GM20431 (cell line): ENCODE measurements around the gene CHPF2.

ENCODE experiments used
- in situ Hi-C: fragments of 300-500 bp; cut with MseI, MboI; formaldehyde crosslinking; loops from one replicate; pipeline ENCODE4 v1.15.0; 2020; ENCODE audit warnings: low sequenced_read_pairs; ENCODE audit not compliant: unreplicated experiment

CHPF2 gene

DNA sequence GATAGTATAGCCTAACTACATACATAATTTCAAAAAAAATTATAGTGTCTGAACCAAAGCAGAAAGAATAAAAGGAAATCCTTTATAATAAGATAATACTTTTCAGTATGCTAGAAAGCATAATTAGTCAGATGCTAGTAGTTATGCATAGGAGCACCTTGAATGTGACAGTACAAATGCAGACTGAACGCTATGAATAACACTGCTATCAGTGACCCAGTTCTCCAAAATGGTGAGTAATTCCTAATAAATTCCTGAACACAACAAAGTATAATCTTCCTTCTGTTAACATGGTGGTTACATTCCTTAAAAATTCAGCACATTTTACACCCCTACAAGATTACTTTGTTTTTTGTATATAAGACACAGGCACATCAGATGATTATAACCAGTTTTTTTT lies 1.2 kb upstream of the CHPF2 start:
- in situ Hi-C loops = no loop called here

DNA sequence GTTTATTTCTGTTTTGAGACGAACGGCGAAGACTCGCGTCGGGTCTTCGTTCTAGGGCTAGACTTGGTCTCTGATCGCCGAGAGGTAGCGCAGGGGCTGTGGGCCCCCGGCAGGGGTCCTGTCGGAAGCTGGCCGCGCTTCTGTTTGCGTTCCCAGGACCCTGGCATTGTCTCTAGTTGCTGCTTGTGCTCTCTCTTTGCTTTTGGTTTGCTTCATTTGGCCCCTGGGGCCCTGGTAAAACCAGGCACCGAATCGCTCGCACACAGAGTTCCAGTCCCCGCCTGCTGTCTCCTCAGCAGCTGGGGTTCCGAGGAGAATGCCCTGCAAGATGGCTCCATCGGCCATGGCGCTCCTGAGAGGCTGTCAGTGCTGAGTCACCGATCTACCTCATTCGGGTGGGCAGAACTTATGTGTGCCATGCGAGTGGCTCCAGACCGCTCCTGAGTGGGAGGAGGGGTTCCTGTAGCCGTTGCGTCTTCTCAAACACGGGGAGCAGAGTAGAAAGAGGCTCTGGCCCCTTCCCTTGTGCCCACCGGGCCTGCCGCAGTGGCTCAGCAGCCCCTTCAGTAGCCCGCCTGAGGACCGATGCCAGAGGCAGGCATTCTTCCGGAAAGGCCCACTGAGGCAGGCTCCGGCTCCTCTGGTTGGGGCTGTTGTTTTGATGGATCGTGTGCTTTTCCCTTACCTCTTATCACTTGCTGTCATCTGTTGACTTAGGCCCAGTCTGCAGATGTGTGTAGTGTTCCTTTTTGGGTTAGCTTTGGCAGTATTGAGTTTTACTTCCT lies 826 bp downstream of the CHPF2 start:
- in situ Hi-C loops = no loop called here

DNA sequence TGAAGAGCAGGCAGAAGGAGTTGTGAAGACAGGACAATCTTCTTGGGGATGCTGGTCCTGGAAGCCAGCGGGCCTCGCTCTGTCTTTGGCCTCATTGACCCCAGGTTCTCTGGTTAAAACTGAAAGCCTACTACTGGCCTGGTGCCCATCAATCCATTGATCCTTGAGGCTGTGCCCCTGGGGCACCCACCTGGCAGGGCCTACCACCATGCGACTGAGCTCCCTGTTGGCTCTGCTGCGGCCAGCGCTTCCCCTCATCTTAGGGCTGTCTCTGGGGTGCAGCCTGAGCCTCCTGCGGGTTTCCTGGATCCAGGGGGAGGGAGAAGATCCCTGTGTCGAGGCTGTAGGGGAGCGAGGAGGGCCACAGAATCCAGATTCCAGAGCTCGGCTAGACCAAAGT lies 1.5 kb downstream of the CHPF2 start:
- in situ Hi-C loops = no loop called here

DNA sequence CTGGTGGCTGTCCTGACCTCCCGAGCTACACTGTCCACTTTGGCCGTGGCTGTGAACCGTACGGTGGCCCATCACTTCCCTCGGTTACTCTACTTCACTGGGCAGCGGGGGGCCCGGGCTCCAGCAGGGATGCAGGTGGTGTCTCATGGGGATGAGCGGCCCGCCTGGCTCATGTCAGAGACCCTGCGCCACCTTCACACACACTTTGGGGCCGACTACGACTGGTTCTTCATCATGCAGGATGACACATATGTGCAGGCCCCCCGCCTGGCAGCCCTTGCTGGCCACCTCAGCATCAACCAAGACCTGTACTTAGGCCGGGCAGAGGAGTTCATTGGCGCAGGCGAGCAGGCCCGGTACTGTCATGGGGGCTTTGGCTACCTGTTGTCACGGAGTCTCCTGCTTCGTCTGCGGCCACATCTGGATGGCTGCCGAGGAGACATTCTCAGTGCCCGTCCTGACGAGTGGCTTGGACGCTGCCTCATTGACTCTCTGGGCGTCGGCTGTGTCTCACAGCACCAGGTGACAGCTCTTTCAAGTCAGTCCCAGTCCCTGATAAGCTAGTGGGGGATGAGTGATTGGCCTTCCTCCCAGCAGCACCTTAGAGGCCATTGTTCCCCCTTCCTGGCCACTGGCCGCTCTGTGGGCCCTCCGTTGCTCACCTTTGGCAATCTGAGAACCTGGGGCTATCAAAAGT lies 3.0 kb downstream of the CHPF2 start:
- in situ Hi-C loops = no loop called here

DNA sequence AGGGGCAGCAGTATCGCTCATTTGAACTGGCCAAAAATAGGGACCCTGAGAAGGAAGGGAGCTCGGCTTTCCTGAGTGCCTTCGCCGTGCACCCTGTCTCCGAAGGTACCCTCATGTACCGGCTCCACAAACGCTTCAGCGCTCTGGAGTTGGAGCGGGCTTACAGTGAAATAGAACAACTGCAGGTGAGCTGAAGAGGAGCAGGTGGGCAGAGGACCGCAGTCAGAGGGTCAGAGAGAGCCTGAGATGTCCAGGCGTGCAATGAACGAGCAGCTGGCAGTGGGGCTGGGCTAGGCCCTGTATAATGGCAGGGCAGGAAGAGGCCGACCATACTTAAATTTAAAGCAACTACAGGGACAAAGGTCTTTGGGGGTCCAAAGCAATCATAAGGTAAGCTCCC lies 4.1 kb downstream of the CHPF2 start:
- in situ Hi-C loops = no loop called here

DNA sequence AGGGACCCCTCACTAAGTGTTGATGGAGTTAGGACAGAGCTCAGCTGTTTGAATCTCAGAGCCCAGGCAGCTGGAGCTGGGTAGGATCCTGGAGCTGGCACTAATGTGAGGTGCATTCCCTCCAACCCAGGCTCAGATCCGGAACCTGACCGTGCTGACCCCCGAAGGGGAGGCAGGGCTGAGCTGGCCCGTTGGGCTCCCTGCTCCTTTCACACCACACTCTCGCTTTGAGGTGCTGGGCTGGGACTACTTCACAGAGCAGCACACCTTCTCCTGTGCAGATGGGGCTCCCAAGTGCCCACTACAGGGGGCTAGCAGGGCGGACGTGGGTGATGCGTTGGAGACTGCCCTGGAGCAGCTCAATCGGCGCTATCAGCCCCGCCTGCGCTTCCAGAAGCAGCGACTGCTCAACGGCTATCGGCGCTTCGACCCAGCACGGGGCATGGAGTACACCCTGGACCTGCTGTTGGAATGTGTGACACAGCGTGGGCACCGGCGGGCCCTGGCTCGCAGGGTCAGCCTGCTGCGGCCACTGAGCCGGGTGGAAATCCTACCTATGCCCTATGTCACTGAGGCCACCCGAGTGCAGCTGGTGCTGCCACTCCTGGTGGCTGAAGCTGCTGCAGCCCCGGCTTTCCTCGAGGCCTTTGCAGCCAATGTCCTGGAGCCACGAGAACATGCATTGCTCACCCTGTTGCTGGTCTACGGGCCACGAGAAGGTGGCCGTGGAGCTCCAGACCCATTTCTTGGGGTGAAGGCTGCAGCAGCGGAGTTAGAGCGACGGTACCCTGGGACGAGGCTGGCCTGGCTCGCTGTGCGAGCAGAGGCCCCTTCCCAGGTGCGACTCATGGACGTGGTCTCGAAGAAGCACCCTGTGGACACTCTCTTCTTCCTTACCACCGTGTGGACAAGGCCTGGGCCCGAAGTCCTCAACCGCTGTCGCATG lies 5.2 kb downstream of the CHPF2 start:
- in situ Hi-C loops = no loop called here

DNA sequence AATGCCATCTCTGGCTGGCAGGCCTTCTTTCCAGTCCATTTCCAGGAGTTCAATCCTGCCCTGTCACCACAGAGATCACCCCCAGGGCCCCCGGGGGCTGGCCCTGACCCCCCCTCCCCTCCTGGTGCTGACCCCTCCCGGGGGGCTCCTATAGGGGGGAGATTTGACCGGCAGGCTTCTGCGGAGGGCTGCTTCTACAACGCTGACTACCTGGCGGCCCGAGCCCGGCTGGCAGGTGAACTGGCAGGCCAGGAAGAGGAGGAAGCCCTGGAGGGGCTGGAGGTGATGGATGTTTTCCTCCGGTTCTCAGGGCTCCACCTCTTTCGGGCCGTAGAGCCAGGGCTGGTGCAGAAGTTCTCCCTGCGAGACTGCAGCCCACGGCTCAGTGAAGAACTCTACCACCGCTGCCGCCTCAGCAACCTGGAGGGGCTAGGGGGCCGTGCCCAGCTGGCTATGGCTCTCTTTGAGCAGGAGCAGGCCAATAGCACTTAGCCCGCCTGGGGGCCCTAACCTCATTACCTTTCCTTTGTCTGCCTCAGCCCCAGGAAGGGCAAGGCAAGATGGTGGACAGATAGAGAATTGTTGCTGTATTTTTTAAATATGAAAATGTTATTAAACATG lies 6.0 kb downstream of the CHPF2 start:
- in situ Hi-C loops = no loop called here

DNA sequence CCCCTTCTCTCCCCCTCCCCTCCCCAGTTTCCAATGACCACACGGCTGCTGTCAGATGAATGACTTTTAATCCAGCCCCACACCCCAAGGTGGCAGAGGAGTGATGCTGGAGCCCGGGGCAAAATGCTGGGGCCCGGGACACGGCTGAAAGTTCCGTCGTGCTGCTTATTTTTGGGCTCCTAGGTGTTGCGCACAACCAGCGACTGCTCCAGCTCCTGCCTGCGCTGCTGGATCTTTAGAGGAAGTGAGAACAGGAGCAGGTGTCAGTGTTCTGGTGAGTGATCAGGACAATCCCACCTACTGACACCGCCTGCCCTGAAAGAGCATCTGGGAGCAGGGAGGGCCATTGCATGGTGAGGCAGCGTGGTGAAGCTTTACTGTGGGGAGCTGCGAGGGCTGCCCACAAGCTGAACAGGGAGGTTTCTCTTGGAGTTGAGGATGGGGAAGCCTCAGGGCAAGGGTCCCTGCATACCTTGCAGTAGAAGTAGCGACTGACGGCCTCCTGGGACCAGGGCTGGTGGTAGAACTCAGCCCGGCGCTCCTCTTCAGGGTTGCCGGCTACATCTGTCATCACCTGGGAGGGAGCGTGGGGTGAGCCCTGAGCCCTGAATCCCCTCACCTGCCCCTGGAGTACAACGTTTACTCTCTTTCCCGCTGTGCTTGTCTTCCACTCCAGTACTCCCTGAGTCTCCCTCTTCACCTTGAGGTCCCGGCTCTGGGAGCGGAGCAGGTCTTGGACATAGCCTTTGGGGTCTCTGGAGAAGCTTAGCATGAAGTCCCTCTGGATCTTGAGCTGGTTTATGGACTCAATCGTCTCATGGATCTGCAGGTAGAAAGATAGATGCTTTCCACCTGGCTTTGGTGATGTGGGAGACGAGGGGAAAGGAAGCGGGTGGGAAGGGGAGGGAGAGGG lies 6.9 kb downstream of the CHPF2 start:
- in situ Hi-C loops = no loop called here

DNA sequence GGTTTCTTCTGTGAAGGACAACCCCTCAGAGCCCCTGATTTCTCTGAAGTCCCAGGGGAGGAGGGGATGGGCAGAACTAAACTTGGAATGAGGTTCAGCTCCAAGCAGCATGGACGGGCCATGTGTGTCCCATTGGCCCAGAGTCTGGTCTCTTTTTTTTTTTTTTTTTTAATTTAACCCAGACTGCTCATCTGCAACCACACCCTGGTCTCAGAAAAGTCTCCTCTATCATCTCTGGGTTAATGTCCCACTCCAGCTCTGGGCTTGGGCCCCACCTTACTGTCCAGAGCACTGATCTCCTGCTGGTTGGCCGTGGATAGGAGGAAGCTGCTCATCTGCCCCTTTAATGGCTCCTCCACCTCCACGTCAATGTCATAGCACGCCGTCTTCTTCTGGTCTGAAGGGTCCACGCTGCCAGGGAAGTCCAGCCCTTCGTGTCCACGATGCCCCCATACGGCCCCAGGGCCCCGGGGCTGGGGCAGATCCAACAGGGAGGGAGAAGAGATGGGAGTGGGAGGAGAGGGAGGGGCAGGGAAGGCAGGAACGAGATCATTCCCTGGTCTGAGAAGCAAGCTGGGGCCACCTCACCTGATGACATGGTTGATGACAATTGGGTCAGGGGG lies 7.7 kb downstream of the CHPF2 start:
- in situ Hi-C loops = no loop called here

DNA sequence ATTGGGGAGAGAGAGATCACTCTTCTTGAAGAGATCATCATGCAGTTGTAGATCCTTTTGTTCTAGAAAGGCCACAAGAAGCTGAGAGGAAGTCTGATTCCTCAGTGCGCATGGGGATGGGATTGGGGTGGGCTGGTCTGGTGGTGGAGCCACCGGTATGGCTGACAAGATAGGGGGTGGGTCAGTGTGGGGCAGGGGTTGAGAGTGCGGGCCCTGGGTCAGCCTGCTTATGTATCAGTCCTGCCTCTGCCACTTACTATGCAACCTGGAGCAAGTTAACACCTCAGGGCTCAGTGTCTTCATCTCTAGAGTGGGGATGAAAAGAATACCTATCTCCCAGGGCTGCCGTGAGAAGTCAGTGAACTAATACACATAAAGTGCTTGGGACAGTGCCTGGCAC lies 8.3 kb downstream of the CHPF2 start:
- in situ Hi-C loops = no loop called here

DNA sequence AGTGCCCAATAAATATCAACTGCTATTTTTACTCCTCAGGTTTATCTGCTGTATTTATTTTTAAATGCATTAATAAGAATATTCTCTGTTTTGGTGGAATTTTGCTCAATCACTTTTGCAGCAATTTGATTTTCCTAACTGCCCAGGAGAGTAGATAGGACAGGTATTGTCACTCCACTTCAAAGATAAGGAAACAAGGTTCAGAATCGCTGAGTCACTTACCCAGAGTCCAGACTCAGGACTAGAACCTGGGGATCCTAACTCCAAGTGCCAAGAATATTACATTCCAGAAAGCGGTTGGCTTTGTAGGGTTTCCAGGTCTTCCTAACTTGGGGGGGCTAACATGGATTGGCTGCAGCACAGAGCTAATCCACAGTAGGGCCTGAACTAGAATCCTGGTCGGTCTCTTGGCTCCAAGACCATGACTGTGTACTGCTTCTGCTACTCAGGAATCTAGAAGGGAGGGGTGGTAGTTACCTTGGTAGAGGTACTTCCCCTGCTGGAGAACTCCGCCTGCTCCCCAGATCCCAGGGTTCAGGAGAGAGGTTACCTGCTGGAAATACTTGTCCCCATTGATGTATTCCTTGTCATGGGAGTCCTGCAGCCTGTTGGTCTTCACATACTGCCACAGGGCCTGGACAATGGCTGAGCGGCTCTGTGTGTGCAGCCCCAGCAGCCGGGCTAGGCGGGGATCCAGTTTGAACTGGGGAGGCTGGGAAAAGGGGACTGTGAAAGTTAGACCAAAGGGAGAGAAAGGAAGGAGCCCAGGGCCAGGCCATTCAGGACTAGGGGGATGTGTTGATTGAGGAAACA lies 8.9 kb downstream of the CHPF2 start:
- in situ Hi-C loops = no loop called here

DNA sequence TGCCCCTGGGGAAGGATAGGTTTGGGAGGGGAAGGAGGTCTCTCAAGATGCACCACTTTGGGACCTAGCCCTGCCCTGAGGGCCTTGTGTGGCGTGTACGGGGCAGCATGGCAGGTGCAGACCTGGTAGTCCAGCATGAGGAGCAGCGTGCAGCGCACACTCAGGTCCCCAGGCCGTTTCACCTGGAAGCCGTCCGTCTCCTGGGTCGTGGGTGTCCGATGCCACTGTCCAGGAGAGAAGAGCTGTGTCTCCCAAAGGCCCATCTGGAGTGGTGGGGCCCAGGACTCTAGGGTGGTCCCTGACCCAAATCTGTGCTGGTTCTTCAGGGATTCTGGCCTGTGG lies 9.4 kb downstream of the CHPF2 start:
- in situ Hi-C loops = no loop called here

DNA sequence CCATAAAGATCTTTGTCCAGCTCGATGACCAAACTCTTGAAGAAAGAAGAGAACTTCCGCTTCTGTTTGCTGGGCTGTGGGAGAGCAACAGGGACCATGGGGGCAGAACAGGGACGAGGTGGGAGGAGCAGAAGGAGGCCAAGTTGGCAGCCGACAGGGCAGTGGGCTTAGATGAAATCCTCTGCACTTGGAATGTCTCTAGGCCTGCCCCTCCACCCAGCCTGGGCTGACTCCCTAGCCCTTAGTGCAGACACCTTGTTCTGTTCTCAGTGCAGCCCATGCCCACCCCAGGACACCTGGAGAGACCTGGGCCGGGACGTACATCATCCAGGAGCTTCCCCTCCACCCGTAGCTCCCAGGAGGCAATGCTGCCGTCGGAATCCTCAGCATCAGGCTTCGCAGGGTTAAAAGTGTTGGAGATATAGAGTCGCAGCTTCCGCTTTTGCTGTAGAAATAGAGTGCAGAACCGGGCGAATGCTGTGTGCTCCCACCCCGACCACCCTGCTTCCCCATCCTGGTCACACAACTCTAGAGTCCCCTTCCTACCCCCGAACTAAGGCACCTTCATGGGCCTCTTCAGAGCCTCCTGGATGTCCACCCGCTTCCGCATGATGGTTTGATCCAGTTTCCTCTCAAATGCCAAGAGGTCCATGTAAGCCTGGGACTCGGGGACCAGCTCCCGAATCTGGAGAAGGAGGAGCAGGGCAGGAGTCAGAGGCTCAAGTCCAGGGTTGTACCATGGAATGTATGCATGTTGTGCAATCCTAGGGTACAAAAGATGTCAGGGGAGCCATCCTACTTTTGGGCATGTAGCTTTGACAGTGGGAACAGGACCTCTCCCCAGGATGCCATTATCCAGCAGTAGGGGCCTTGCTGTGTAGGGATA lies 10.1 kb downstream of the CHPF2 start:
- in situ Hi-C loops = no loop called here

DNA sequence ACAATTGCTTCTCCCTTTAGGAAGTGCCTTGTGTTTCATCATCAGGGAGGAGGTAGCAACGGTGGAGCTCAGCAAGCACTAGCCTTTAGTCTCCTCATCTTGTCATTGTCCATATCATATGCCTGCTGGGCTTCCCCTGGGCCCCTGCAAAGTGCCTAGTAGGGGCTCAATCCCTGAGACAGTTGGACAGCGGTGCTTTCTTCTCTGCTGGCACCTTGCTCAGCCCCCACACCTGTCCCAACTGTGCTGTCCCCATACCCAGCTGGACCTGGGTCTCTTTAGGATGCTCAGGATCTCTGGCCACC lies 10.7 kb downstream of the CHPF2 start:
- in situ Hi-C loops = no loop called here

DNA sequence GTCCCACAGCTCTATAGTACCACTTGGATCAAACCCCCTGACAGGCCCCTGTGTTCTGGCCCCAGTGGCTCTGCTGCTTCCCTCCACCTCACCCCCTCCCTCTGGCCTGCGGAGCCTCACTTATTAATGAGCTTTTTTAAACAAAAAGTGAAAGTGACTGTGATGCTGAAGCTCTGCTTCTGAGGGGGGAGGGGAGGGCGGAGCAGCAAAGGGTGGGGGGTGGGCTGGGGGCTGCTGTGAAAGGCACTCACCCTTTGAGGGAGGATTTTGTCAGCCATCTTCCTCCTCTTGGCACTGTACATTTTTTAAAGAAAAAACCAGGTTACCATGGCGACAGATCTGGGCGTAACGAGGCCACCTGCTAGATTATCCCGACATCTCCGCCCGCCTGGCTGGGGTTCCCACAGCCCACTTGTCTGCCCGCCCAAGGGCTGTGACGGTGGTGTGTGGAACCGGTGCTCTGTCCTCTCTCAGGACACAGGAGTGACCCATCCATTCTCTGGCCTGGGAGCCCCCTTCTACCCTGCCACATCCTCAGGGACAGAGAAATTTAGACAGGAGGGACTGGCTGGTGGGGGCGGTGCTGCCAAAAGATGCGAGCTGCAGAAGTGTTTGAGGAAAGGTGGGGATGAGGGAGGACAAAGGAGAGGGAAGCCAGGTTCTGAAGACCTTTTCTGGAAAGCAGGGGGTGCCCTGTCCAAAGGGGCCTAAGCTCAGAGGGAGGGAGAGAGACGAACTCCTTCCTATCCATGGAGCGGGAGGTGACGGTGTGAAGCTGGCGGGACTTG lies 11.3 kb downstream of the CHPF2 start:
- in situ Hi-C loops = no loop called here

DNA sequence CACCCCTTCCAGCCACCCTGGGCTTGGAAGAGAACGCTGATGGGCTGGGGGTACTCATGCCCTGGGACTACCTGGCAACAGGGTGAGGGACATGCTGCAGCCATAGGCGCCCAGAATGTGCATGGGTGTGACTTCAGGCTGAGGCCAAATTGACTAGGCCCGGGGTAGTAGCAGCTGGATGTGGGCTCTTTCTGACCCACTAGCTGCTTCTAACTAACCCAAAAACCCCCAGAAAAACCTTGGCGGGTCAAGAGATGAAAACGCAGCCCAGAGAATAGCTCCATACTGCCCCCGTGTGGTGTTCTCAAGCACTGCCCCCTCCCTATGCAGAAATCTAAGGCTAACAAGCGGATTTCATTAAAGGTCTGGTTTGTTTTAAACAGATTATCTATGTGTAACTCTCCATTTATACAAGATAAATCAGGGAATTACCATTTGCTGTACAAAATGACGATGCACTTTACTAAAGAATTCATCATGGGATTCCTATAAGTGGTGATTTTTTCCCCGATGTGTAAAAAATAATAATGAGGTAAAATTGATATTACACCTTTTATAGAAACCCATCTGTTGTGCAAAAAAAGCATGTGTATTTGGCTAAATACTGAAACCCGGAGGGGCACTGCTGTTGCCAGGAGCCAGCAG lies 12.0 kb downstream of the CHPF2 start:
- in situ Hi-C loops = no loop called here
